WTC11 (cell line): ENCODE measurements around the gene ZNF333. TPM values are rescaled to one million over a fixed set of nuclear protein-coding genes. Genes with fewer than 3 reads are reported as not detected.
"Not testable (repeated sequence)": the region's sequence is repeated elsewhere in the genome, so short reads cannot be mapped to it uniquely, and the experiment has no call there.

Source experiments
- ATAC-seq: fragments of 200-7000 bp; cut with Tn5 transposase; 2 replicates; pipeline ENCODE4 v1.10.0; 2021; ENCODE audit warnings: mild to moderate bottlenecking, moderate library complexity
- CTCF ChIA-PET: fragments of 300-600 bp; sonication (Branson Sonifier 250); formaldehyde crosslinking; loops from one replicate; lab custom pipeline; 2021; ENCODE audit warnings: antibody characterized with exemption; lab: Charles Lee
- POLR2A ChIA-PET: fragments of 350-600 bp; sonication (Branson Sonifier 250); formaldehyde crosslinking; loops from one replicate; lab custom pipeline; 2021; ENCODE audit warnings: antibody characterized with exemption; lab: Charles Lee
- DNase-seq: peaks from one replicate; pipeline ENCODE4 v3.0.0; 2021; ENCODE audit warnings: low spot score
- H3K27ac Mint-ChIP-seq: 2 replicates; pipeline ENCODE4 v1.8.0; 2021; ENCODE audit warnings: mixed read lengths
- H3K27me3 Mint-ChIP-seq: 2 replicates; pipeline ENCODE4 v1.8.0; 2021; ENCODE audit warnings: low read depth, mild to moderate bottlenecking, moderate library complexity, mixed read lengths
- H3K36me3 Mint-ChIP-seq: 2 replicates; pipeline ENCODE4 v1.8.0; 2021; ENCODE audit warnings: mixed read lengths
- H3K4me1 Mint-ChIP-seq: 2 replicates; pipeline ENCODE4 v1.8.0; 2022; ENCODE audit warnings: mixed read lengths
- H3K4me3 Mint-ChIP-seq: 2 replicates; pipeline ENCODE4 v1.8.0; 2021; ENCODE audit warnings: mild to moderate bottlenecking, moderate library complexity, mixed read lengths
- H3K9me3 Mint-ChIP-seq: 2 replicates; pipeline ENCODE4 v1.8.0; 2021; ENCODE audit warnings: mixed read lengths
- FOXJ3 ChIP-seq: sonication (generic); formaldehyde crosslinking; IDR thresholded peaks from 2 replicates; pipeline ENCODE4 v1.9.0; 2021; ENCODE audit warnings: missing genetic modification reagents, mild to moderate bottlenecking, borderline replicate concordance
- GTF2I ChIP-seq: fragments of 250-450 bp; sonication (Bioruptor Pico); conservative IDR thresholded peaks from 2 replicates; pipeline ENCODE4 v1.4.0; 2021; ENCODE audit warnings: mild to moderate bottlenecking
- MYBL2 ChIP-seq: sonication (generic); formaldehyde crosslinking; IDR thresholded peaks from 2 replicates; pipeline ENCODE4 v1.8.1; 2023; ENCODE audit warnings: mild to moderate bottlenecking, moderate library complexity, missing genetic modification reagents
- PRDM15 ChIP-seq: sonication (generic); formaldehyde crosslinking; IDR thresholded peaks from 2 replicates; pipeline ENCODE4 v1.8.0; 2022; ENCODE audit warnings: missing genetic modification reagents
- SMAD3 ChIP-seq: sonication (generic); formaldehyde crosslinking; IDR thresholded peaks from 2 replicates; pipeline ENCODE4 v1.8.0; 2022; ENCODE audit warnings: missing genetic modification reagents, mild to moderate bottlenecking, borderline replicate concordance
- SOX15 ChIP-seq: fragments of 250-450 bp; sonication (Bioruptor Pico); IDR thresholded peaks from 2 replicates; pipeline ENCODE4 v1.9.0; 2021; ENCODE audit warnings: mild to moderate bottlenecking
- TCF7 ChIP-seq: sonication (generic); formaldehyde crosslinking; IDR thresholded peaks from 2 replicates; pipeline ENCODE4 v1.8.0; 2022; ENCODE audit warnings: mild to moderate bottlenecking, low read depth, missing genetic modification reagents, moderate library complexity
- TEAD4 ChIP-seq: sonication (generic); formaldehyde crosslinking; IDR thresholded peaks from 2 replicates; pipeline ENCODE4 v1.8.0; 2022; ENCODE audit warnings: mild to moderate bottlenecking, missing genetic modification reagents
- ZBTB43 ChIP-seq: sonication (generic); formaldehyde crosslinking; IDR thresholded peaks from 2 replicates; pipeline ENCODE4 v1.8.1; 2023; ENCODE audit warnings: mild to moderate bottlenecking, missing genetic modification reagents
- ZNF121 ChIP-seq: sonication (generic); formaldehyde crosslinking; IDR thresholded peaks from 2 replicates; pipeline ENCODE4 v1.8.0; 2023; ENCODE audit warnings: missing genetic modification reagents
- ZNF671 ChIP-seq: fragments of 250-450 bp; sonication (Bioruptor Pico); IDR thresholded peaks from 2 replicates; pipeline ENCODE4 v1.8.0; 2021; ENCODE audit warnings: mild to moderate bottlenecking
- total RNA-seq: library from RNA; stranded (reverse); gene quantifications from 3 replicates; pipeline ENCODE4 v1.2.3, GENCODE V29; 2021
- TF ChIP-seq, protein P1 (sequence below): fragments of 200-600 bp; IDR thresholded peaks from 2 replicates; pipeline ENCODE4 v1.8.0; 2022; ENCODE audit warnings: antibody characterized with exemption
- TF ChIP-seq, protein P2 (sequence below): sonication (generic); formaldehyde crosslinking; IDR thresholded peaks from 2 replicates; pipeline ENCODE4 v1.8.1; 2023; ENCODE audit warnings: mild to moderate bottlenecking, missing genetic modification reagents, moderate library complexity
- TF ChIP-seq, protein P3 (sequence below): sonication (generic); formaldehyde crosslinking; conservative IDR thresholded peaks from 2 replicates; pipeline ENCODE4 v1.8.1; 2022; ENCODE audit warnings: mild to moderate bottlenecking, missing genetic modification reagents

Gene ZNF333
- total RNA-seq, 1 experiment from 2014 or later: 16.2 TPM

DNA sequence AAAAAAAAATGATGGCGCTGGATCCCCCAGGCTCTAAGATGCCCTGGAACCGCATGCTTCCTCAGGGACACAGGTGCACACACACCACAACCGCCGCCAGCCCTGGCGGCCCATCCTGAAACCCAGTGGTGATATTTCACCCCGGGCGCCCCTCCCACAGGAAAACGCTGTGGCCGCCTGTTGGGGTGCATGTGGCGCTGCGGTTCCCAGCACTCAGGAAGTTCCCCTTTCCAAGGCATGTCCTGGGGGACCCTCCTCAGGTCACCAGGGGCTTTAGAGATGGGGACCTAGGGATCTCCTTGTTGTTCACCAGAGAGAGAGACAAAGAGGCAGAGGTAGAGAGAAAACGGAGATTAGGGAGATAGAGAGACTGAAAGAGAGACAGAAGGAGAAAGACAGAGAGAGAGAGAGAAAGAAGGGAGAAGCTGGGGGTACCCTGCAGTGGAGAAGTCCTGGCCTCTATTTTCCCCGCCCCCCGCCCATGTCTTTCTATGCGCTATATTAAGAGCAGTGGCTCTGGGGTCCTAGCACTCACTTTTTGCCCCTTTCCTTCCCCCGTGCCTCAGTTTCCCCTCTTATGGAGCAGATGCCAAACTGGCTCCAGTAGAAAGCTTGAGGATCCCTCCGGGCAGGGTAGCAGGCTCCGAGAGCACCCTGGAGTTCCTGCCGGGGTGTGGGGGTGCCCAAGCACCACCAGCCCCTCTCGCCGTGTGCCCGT lies 86.2 kb downstream of the ZNF333 start (continued):
- no peak for TF ChIP-seq PRDM15 (CRISPR knock-in tag)
- no peak for TF ChIP-seq SOX15 (CRISPR knock-in tag)
- TF ChIP-seq GTF2I (CRISPR knock-in tag): no peak

DNA sequence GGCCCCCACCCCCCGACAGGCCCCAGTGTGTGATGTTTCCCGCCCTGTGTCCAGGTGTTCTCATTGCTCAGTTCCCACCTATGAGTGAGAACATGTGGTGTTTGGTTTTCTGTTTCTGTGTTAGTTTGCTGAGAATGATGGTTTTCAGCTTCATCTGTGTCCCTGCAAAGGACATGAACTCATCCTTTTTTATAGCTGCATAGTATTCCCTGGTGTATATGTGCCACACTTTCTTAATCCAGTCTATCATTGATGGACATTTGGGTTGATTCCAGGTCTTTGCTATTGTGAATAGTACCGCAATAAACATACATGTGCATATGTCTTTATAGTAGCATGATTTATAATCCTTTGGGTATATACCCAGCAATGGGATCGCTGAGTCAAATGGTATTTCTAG lies 87.8 kb downstream of the ZNF333 start:
- DNase-seq, H3K27me3 Mint-ChIP-seq, H3K4me1 Mint-ChIP-seq, ATAC-seq, POLR2A ChIA-PET, H3K27ac Mint-ChIP-seq, H3K36me3 Mint-ChIP-seq, H3K9me3 Mint-ChIP-seq: not testable (repeated sequence)
- H3K4me3 Mint-ChIP-seq: peak overlapping the region; percentile 29; the same call in 1 of the 2 replicates
- CTCF ChIA-PET: interaction anchor here (1.7 to 2.9 kb wide), 3 partner anchors 9 to 204 kb away, joined by 7 to 24 read pairs (median 9); partner anchors contain the start of gene ZNF333

DNA sequence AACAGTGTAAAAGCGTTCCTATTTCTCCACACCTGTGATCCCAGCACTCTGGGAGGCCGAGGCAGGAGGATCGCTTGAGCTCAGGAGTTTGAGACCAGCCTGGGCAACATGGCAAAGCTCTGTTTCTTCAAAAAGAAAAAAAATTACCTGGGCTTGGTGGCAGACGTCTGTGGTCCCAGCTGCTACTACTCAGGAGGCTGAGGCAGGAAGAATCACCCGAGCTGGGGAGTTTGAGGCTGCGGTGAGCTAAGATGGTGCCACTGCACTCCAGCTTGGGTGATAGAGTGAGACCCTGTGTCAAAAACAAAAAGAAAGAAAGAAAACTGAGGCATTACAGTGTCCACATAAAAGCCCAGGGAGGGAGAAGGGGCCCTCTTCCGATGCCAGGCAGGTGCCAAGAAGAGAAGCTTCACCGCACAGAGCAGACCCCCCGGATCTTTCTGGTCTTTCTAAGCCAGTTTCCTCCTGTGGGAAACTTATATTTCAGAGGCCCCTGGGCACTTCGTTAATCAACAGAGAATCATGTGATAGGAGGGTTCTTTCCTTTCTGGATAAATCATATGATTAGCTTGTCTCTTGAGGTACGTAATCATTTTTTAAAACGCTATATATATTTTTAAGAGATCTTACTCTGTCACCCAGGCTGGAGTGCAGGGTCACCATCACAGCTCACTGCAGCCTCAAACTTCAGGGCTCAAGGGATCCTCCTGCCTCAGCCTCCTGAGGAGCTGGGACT lies 88.4 kb downstream of the ZNF333 start, which contains the start of gene ADGRE2:
ADGRE2 (minus strand) TSS at position 451 of the 736 bp plus-strand sequence. CDS start 1,804 bp downstream, outside the sequence.
- DNase-seq, H3K27me3 Mint-ChIP-seq, ATAC-seq, H3K36me3 Mint-ChIP-seq, H3K27ac Mint-ChIP-seq, POLR2A ChIA-PET, H3K9me3 Mint-ChIP-seq: not testable (repeated sequence)
- peak within 1 kb of the TSS; percentile 29; the same call in 1 of the 2 replicates for H3K4me3 Mint-ChIP-seq
- CTCF ChIA-PET: interaction anchor here (1.9 to 2.9 kb wide), 2 partner anchors 9 to 204 kb away, joined by 7 to 24 read pairs; no protein-coding TSS in a partner anchor
- peaks cover 12% of the 10 kb centered on the region for H3K4me1 Mint-ChIP-seq

DNA sequence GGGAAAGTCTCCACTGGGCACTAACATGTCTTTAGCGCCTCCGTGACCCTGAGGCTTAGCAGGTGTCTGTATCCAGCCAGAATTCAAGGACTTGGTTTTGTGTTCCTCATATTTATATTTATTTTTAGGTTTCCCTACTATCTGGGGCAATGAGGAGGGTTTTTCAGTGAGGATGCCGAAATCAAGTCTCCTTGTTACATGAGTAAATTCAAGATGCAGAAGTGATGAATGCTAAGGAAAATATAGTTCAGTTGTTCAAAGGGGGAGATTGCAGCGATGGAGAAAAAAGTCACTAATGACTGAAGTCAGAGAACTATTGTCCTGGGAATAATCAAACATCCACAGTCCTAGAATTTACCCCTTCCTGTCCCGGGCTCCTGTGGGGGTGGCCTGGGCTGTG lies 89.3 kb downstream of the ZNF333 start:
- CTCF ChIA-PET: interaction anchor here (1.9 kb wide), 1 partner anchor 205 kb away, joined by 7 read pairs; no protein-coding TSS in a partner anchor
- Mint-ChIP-seq H3K9me3 (no peaks in the 10 kb centered on the region), H3K4me1 (peaks cover 13% of the 10 kb centered on the region), H3K27me3 (peaks cover 7% of the 10 kb centered on the region; the same call in 1 of the 2 replicates), H3K27ac (no peak overlapping the region; the same call in 1 of the 2 replicates), H3K36me3 (no peaks in the 10 kb centered on the region), H3K4me3 (no peak overlapping the region)
- DNase-seq: no peak
- ATAC-seq: no peak
- POLR2A ChIA-PET: no interaction called here
- TF ChIP-seq PRDM15 (CRISPR knock-in tag): no peak
- no peak for TF ChIP-seq SMAD3
- TF ChIP-seq, protein P1, sequence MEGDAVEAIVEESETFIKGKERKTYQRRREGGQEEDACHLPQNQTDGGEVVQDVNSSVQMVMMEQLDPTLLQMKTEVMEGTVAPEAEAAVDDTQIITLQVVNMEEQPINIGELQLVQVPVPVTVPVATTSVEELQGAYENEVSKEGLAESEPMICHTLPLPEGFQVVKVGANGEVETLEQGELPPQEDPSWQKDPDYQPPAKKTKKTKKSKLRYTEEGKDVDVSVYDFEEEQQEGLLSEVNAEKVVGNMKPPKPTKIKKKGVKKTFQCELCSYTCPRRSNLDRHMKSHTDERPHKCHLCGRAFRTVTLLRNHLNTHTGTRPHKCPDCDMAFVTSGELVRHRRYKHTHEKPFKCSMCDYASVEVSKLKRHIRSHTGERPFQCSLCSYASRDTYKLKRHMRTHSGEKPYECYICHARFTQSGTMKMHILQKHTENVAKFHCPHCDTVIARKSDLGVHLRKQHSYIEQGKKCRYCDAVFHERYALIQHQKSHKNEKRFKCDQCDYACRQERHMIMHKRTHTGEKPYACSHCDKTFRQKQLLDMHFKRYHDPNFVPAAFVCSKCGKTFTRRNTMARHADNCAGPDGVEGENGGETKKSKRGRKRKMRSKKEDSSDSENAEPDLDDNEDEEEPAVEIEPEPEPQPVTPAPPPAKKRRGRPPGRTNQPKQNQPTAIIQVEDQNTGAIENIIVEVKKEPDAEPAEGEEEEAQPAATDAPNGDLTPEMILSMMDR: no peak
- TF ChIP-seq, protein P2, sequence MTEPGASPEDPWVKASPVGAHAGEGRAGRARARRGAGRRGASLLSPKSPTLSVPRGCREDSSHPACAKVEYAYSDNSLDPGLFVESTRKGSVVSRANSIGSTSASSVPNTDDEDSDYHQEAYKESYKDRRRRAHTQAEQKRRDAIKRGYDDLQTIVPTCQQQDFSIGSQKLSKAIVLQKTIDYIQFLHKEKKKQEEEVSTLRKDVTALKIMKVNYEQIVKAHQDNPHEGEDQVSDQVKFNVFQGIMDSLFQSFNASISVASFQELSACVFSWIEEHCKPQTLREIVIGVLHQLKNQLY (CRISPR knock-in tag): no peak
- TF ChIP-seq ZBTB43 (CRISPR knock-in tag): no peak
- no peak for TF ChIP-seq FOXJ3 (CRISPR knock-in tag)
- TF ChIP-seq ZNF671: no peak
- no peak for TF ChIP-seq TCF7 (CRISPR knock-in tag)
- TF ChIP-seq MYBL2 (CRISPR knock-in tag): no peak
- no peak for TF ChIP-seq ZNF121 (CRISPR knock-in tag)
- no peak for TF ChIP-seq TEAD4 (CRISPR knock-in tag)
- TF ChIP-seq, protein P3, sequence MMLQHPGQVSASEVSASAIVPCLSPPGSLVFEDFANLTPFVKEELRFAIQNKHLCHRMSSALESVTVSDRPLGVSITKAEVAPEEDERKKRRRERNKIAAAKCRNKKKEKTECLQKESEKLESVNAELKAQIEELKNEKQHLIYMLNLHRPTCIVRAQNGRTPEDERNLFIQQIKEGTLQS: no peak
